Measurements from ENCODE around the gene GUCA2A. TPM values are rescaled to one million over a fixed set of nuclear protein-coding genes. Genes with fewer than 3 reads are reported as not detected.
"Not testable (repeated sequence)": the region's sequence is repeated elsewhere in the genome, so short reads cannot be mapped to it uniquely, and the experiment has no call there.

The GUCA2A gene
- total RNA-seq, 4 donors from 2014 or later = 3.2 to 2,017 (median 1,376) TPM

DNA sequence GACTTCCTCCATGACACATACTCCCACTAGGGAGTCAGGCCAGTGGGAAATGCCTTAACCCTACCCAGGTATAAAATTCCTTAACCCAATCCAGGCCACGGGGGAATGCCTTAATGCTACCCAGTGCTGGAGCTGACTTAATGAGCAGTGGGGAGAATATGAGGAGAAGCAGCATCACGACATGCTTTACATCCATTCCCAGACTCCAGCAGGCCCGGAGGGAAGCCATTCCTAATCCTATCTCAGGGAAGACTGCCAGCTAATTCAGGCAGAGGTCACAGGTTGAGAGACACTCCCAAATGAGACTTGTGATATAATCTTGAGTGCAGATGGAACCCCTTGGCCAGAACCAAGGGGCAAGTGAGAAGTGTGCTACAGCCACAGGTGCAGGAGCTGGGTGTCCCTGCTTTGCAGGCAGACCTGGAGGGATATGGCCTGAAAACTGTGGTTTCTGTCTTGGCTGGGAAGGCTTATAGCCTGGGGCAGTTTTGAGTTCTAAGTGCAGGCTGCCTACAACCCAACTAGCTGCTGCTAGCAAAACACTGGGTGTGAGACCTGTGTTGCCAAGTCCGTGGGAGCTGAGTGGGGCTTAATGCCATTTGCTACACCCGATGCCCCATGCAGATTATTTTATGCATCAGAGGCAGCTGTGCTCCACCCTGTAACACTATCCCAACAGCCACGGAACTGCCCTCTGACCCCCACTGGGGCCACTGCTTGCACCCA, 45.1 kb upstream of the GUCA2A start:
- 85% methylated on average over 6 of the region's 6 CpGs; no CpG with 5 or more reads in 1 of the 2 donors for WGBS, 2 donors (ENCODE audit: low coverage in 1 of 2)
- DNase-seq = no peak
- in situ Hi-C loops (cut with MboI; ENCODE audit: low pct_ligation_motif_present in 1 of 4, low pct_unique_long_range_greater_than_20kb in 1 of 4, low sequenced_read_pairs in 3 of 4) (no loop called here), intact Hi-C loops (cut with DNase I; ENCODE audit: low total_unique reads) (no loop called here)
- Histone ChIP-seq H3K27me3 (no peaks in the 10 kb centered on the region), H3K4me1 (peaks cover 0 to 32% (median 20%) of the 10 kb centered on the region in 4 donors), H3K27ac (no peak overlapping the region), H3K36me3 (no peaks in the 10 kb centered on the region), H3K9me3 (no peaks in the 10 kb centered on the region), H3K4me3 (no peak overlapping the region)
- TF ChIP-seq POLR2AphosphoS5 (IDR thresholded peaks at IDR 0.05) (no peak), EP300 (IDR thresholded peaks at IDR 0.05; ENCODE audit: low read depth) (no peak), POLR2A (IDR thresholded peaks at IDR 0.05) (no peak)
- TF ChIP-seq, protein P1, sequence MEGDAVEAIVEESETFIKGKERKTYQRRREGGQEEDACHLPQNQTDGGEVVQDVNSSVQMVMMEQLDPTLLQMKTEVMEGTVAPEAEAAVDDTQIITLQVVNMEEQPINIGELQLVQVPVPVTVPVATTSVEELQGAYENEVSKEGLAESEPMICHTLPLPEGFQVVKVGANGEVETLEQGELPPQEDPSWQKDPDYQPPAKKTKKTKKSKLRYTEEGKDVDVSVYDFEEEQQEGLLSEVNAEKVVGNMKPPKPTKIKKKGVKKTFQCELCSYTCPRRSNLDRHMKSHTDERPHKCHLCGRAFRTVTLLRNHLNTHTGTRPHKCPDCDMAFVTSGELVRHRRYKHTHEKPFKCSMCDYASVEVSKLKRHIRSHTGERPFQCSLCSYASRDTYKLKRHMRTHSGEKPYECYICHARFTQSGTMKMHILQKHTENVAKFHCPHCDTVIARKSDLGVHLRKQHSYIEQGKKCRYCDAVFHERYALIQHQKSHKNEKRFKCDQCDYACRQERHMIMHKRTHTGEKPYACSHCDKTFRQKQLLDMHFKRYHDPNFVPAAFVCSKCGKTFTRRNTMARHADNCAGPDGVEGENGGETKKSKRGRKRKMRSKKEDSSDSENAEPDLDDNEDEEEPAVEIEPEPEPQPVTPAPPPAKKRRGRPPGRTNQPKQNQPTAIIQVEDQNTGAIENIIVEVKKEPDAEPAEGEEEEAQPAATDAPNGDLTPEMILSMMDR (IDR thresholded peaks at IDR 0.05) = no peak

DNA sequence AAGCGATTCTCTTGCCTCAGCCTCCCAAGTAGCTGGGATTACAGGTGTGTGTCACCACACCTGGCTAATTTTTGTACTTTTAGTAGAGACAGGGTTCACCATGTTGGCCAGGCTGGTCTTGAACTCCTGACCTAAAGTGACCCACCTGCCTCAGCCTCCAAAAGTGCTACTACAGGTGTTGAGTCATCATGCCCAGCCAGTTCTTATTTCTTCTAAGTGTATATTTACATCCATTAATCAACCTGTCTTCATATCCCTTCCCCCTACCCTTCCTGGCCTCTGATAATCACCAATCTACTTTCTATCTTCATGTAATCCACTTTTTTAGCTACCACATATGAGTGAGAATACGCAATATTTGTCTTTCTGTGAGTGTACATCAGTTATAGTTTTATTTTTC, 42.4 kb upstream of the GUCA2A start:
- Histone ChIP-seq H3K4me1 (peaks cover 0 to 17% (median 10%) of the 10 kb centered on the region in 4 donors), H3K36me3 (peaks cover 0 to 13% (median 2%) of the 10 kb centered on the region in 4 donors)
- H3K4me3 ChIP-seq; H3K27ac ChIP-seq; in situ Hi-C loops (cut with MboI; ENCODE audit: low pct_ligation_motif_present in 1 of 4, low pct_unique_long_range_greater_than_20kb in 1 of 4, low sequenced_read_pairs in 3 of 4); H3K27me3 ChIP-seq; DNase-seq; intact Hi-C loops (cut with DNase I; ENCODE audit: low total_unique reads); H3K9me3 ChIP-seq: not testable (repeated sequence)
- 97 to 100% methylated on average over 1 to 2 of the region's 2 CpGs for WGBS, 2 donors (ENCODE audit: low coverage in 1 of 2)

DNA sequence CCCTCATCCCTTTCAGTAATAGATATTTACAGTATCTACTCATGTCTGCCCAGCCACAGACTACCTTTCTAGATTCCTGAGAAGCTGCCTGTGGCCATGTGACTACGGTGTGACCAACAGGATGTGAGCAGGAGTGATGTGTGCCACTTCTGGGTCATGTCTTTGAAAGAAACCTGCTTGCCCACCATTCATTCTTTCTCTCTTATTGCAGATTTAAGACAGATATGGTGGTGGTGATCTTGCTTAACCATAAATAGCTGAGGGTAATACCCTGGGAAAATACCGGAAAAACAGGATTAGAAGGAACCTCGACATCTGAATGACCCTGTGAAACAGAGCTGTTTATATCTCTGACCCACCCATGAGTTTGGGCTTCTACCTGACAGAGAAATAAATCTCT, 41.6 kb upstream of the GUCA2A start:
- Histone ChIP-seq H3K4me1 (peaks cover 0 to 17% (median 10%) of the 10 kb centered on the region in 4 donors), H3K27me3 (no peaks in the 10 kb centered on the region), H3K36me3 (peaks cover 0 to 13% (median 5%) of the 10 kb centered on the region in 4 donors), H3K4me3 (no peak overlapping the region), H3K27ac (no peak overlapping the region), H3K9me3 (no peaks in the 10 kb centered on the region)
- TF ChIP-seq POLR2A (IDR thresholded peaks at IDR 0.05) = no peak
- TF ChIP-seq POLR2AphosphoS5 (IDR thresholded peaks at IDR 0.05) = no peak
- TF ChIP-seq, protein P1 (IDR thresholded peaks at IDR 0.05) = no peak
- no peak for TF ChIP-seq EP300 (IDR thresholded peaks at IDR 0.05; ENCODE audit: low read depth)
- intact Hi-C loops (cut with DNase I; ENCODE audit: low total_unique reads) = no loop called here
- in situ Hi-C loops (cut with MboI; ENCODE audit: low pct_ligation_motif_present in 1 of 4, low pct_unique_long_range_greater_than_20kb in 1 of 4, low sequenced_read_pairs in 3 of 4) = no loop called here
- no peak for DNase-seq
- WGBS, 2 donors (ENCODE audit: low coverage in 1 of 2) = 67 to 68% methylated on average over 2 to 3 of the region's 3 CpGs

DNA sequence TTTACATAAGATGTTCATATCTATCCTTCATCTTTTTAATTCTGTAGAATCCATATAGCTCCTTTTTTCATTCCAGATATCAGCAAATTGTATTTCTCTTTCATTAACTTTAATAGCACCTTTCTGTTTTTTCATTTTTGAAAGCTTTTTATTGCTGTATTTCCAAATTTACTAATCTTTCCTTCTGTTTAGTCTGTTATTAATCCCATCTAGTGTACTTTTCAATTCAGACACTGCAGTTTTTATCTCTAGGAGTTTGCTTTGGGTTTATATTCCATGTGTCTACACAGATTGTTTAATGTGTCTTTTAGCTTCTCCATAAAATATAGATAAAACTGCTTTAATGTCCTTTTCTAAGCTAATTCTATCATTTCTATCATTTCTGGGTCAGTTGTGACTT, 37.4 kb upstream of the GUCA2A start:
- H3K4me3 ChIP-seq = no peak overlapping the region
- intact Hi-C loops (cut with DNase I; ENCODE audit: low total_unique reads) (no loop called here), in situ Hi-C loops (cut with MboI; ENCODE audit: low pct_ligation_motif_present in 1 of 4, low pct_unique_long_range_greater_than_20kb in 1 of 4, low sequenced_read_pairs in 3 of 4) (no loop called here)
- H3K27ac ChIP-seq = no peak overlapping the region
- no peaks in the 10 kb centered on the region for H3K27me3 ChIP-seq
- H3K9me3 ChIP-seq = no peaks in the 10 kb centered on the region
- H3K36me3 ChIP-seq = peaks cover 0 to 21% (median 5%) of the 10 kb centered on the region in 4 donors
- peaks cover 0 to 3% (median 1%) of the 10 kb centered on the region in 4 donors for H3K4me1 ChIP-seq
- TF ChIP-seq POLR2A (IDR thresholded peaks at IDR 0.05) (no peak), POLR2AphosphoS5 (IDR thresholded peaks at IDR 0.05) (no peak)
- TF ChIP-seq, protein P1 (IDR thresholded peaks at IDR 0.05) = no peak
- no peak for DNase-seq

DNA sequence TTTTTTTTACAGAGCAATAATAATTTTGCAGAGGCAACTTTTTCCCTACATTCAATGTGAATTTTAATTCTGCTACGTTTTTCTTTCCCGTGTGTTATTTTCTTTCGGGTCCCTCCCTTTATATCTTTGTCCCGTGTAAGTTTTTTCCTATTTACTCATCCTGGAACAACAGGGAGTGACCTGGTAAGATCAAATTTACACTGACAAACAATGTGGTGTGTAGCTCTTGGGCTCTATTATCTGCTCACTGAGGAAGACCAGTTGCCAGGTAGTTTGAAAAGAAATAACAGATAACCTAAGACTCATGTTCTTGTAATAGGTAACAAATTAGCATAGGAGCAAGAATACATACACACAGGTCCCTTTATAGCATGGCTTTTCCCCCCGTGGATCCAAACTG, 33.7 kb upstream of the GUCA2A start:
- DNase-seq = no peak
- intact Hi-C loops (cut with DNase I; ENCODE audit: low total_unique reads) = no loop called here
- TF ChIP-seq POLR2AphosphoS5 (IDR thresholded peaks at IDR 0.05) = no peak
- no peak for TF ChIP-seq POLR2A (IDR thresholded peaks at IDR 0.05)
- TF ChIP-seq, protein P1 (IDR thresholded peaks at IDR 0.05) = no peak
- TF ChIP-seq EP300 (IDR thresholded peaks at IDR 0.05; ENCODE audit: low read depth) = no peak
- in situ Hi-C loops (cut with MboI; ENCODE audit: low pct_ligation_motif_present in 1 of 4, low pct_unique_long_range_greater_than_20kb in 1 of 4, low sequenced_read_pairs in 3 of 4) = no loop called here
- no peaks in the 10 kb centered on the region for H3K4me1 ChIP-seq
- no peak overlapping the region for H3K4me3 ChIP-seq
- peaks cover 0 to 28% (median 5%) of the 10 kb centered on the region in 4 donors for H3K36me3 ChIP-seq
- H3K9me3 ChIP-seq = no peaks in the 10 kb centered on the region
- no peaks in the 10 kb centered on the region for H3K27me3 ChIP-seq
- WGBS, 2 donors (ENCODE audit: low coverage in 1 of 2) = 57 to 86% methylated on average over 5 of the region's 5 CpGs
- H3K27ac ChIP-seq = no peak overlapping the region

Data from transverse colon (tissue), 4 donors.